IPS-18c (cell line): ENCODE results near the gene DNER.

Experiments used
- H3K4me3 ChIP-seq: 2 replicates; pipeline ENCODE4 v1.7.0; 2013; ENCODE audit warnings: low read depth, mild to moderate bottlenecking, low read length, moderate library complexity; ENCODE audit not compliant: insufficient read depth
- H3K9me3 ChIP-seq: one replicate; pipeline ENCODE4 v1.6.1; 2013; ENCODE audit warnings: mild to moderate bottlenecking, low read length, moderate library complexity; ENCODE audit not compliant: control insufficient read depth, insufficient read depth

Gene DNER

GRCh38 chr2:229686122-229686919, 28.0 kb downstream of the DNER start:
- H3K4me3 ChIP-seq: no peak overlapping the region
- H3K9me3 ChIP-seq: no peaks in the 10 kb centered on the region

GRCh38 chr2:229684942-229685562, 29.3 kb downstream of the DNER start:
- no peaks in the 10 kb centered on the region for H3K9me3 ChIP-seq

GRCh38 chr2:229679393-229680125, 34.8 kb downstream of the DNER start:
- no peak overlapping the region for H3K4me3 ChIP-seq
- H3K9me3 ChIP-seq: no peaks in the 10 kb centered on the region

More at GRCh38 chr2:229684942-229685562, 29.3 kb downstream of the DNER start:
- no peak overlapping the region for H3K4me3 ChIP-seq

GRCh38 chr2:229675569-229675968, 38.8 kb downstream of the DNER start:
- Histone ChIP-seq H3K4me3 (no peak overlapping the region), H3K9me3 (no peaks in the 10 kb centered on the region)

DNA sequence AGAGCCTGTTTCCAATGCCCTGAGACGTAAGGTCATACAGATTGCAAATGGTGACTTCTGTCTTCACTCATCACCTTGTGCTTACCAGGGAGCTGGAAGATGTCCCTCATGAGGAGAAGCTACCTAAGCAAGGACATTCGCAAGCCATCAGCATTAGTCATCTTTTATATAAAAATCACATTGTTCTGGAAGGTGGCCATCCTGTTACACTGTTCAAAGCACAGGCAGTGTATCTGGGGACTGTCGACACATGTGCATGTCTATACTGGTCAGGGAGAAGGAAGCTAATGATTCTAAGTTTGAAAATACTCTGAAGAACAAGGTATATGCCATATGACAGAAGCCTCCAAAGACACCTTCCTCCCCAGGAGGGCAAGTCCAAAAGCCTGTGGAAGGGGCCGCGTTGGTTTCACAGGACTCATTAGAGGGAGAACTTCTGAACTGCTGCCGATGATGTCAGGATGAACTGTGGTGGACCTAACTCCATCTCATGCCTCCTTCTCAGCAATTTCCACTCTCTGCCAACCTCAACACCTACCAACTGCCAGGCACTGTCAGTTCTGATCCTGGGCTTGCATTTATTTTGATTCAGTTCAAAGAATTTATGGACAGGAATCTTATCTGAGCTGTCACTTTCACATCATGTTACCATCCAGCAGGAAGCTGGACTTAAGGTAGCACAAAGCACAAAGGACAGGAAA, 39.4 kb downstream of the DNER start:
- no peak overlapping the region for H3K4me3 ChIP-seq
- H3K9me3 ChIP-seq: no peaks in the 10 kb centered on the region

DNA sequence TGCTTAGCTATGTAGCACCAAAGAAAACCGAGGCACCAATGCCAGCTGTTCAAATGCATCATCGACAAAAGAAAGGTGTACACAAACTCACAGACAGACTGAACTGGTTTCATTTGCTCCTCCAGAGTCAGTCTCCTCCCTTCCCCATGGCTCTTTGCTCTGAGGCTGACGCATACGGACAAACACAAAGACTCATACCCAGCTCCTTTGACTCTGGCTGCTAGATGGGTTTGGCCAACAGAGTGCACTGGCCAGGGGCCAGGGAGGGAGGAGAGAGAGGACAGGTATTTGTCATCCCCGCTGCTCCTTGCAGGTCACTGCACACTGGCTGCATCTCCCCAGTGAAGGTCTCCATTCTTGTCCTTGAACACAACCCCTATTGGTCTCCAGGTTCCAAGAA, 40.7 kb downstream of the DNER start:
- H3K4me3 ChIP-seq: no peak overlapping the region
- H3K9me3 ChIP-seq: no peaks in the 10 kb centered on the region

DNA sequence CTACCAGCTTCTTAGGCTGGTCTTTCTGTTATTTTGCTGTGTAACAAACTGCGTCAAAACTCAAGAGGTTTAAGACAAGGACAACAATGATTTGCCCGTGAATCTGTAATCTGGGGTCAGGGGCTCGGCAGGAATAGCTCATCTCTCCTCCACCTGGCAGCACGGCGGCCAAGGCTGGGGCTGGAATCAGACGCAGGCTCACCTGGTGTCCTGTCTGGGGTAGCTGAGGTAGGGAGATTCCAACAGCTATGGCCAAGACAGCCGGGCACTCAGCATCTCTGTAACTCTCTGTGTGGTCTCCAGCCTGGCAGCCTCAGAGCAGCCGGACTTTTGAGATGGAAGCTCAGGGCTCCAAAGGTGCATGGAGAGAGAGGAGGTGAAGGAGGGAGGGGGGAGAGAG, 42.3 kb downstream of the DNER start:
- Histone ChIP-seq H3K4me3 (no peak overlapping the region), H3K9me3 (no peaks in the 10 kb centered on the region)

DNA sequence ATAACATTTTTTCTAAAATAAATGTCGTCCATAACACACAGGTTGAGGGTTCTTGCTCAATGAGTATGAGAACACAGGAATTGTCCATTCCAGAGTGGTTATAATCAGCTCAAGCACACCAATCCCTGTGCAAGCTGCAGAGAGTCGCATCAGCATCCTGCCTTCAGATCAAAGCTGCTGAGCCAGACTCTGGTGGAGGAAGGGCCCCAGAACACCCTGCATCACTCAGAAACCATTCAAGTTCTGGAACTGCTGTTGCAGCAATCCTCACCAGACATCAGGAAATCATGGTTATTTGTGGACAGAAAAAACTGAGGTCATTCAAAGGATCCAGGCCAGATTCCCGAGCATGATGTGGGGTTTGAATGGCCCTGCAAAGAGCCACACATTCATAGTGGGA, 44.5 kb downstream of the DNER start:
- no peaks in the 10 kb centered on the region for H3K9me3 ChIP-seq
- no peak overlapping the region for H3K4me3 ChIP-seq

DNA sequence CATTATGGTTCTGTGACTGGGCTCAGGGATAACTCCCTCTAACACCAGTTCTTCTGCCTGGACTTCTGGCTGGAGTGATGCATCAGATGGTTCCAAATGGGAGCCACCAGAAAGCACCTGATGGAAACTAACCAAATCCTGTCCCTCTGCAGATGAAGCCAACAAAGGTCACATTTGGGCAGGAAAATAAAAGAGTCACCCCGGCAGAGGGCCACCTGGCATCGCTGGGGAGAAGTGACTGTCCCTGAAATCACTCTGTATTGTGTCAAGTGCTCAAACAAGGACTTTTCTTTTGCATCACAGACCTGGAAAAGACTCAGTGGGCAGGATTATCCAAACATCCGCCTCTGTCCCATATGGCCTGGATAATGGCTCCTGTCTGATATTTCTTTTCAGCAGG, 47.5 kb downstream of the DNER start:
- H3K4me3 ChIP-seq: no peak overlapping the region

DNA sequence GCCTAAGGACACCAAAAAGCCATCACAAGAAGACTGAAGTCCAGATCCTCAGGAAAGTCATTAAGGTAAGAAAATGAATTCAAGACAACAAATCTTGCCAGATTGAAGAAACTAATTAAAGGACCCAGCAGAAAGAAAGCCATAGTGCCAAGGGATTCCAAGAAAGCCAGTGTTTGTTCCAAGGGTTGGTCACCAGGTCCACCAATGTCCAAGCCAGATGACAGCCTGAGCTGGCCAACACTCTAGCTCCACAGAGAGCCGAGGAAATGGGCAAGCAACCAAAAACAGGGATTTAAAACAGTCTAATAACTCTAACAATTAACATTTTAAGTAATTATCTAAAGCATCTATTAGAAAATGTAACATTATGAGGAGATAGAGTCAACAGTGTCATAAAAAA, 49.2 kb downstream of the DNER start:
- Histone ChIP-seq H3K9me3 (no peaks in the 10 kb centered on the region), H3K4me3 (no peak overlapping the region)

More for the DNA sequence above, 47.5 kb downstream of the DNER start:
- no peaks in the 10 kb centered on the region for H3K9me3 ChIP-seq

DNA sequence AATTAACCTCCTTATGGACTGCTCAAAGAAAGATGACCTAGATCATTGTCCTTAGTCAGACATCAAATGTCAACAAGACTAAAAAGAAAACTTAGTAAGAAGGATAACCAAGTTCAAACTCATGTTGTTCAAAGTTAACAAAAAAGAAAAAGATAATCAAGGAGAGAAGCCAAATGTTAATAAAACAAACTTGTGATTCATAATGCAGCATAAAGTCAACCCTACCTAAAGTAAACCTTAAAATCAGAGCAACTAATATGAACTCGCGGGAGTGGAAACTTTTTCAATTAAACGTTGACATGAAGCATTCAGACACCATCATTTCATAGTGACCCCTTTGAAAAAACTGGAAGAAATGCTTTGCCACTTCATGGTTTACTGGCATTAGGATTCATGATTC, 52.9 kb downstream of the DNER start:
- H3K4me3 ChIP-seq: no peak overlapping the region
- no peaks in the 10 kb centered on the region for H3K9me3 ChIP-seq

- no peak overlapping the region for H3K4me3 ChIP-seq
- H3K9me3 ChIP-seq: no peaks in the 10 kb centered on the region
Measured at GRCh38 chr2:229660951-229661350, 53.4 kb downstream of the DNER start.

GRCh38 chr2:229660391-229660790, 54.0 kb downstream of the DNER start:
- Histone ChIP-seq H3K9me3 (no peaks in the 10 kb centered on the region), H3K4me3 (no peak overlapping the region)

DNA sequence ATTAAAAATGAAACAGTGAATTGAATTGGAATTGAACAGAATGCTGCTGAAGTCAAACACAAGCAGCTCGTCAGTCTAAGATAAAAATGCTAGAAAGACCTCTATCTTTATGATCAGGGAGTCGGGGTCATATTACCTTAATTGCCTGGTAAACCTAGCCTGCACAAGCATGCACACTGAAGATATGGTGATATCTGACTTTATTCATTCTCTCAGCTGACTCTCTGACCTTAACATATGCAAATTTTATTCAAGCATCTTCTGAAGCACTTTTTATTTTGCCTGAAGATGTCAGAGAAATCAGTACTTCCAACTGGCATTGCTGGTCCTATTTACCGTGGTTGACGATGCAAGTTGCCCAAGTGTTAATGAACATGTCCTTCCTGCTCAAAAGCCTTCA, 56.4 kb downstream of the DNER start:
- Histone ChIP-seq H3K9me3 (no peaks in the 10 kb centered on the region), H3K4me3 (no peak overlapping the region)

GRCh38 chr2:229654437-229654836, 59.9 kb downstream of the DNER start:
- Histone ChIP-seq H3K4me3 (no peak overlapping the region), H3K9me3 (no peaks in the 10 kb centered on the region)

- H3K9me3 ChIP-seq: no peaks in the 10 kb centered on the region
- no peak overlapping the region for H3K4me3 ChIP-seq
Measured at GRCh38 chr2:229653531-229653930, 60.8 kb downstream of the DNER start.

DNA sequence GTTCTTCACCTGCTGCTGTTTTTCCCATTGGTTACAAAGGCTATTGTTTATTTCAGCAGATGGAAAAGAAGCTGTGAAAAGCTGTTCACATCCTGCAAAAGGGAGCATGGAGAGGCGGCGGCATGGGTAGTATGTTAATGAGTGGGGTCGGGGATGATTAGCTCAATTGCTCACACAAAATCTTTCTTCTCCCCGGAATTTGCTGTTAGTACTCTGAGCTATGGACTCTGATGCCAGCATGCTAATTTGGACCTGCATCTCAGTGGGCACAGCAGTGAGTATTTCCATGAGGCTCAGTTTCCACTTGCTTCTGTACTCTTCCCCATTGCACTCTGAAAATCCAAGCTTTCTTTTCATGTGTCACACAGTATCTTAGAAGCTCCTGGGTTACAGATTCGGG, 61.6 kb downstream of the DNER start:
- Histone ChIP-seq H3K9me3 (no peaks in the 10 kb centered on the region), H3K4me3 (no peak overlapping the region)
